ENCODE measurements around the gene CCL28. TPM values are rescaled to one million over a fixed set of nuclear protein-coding genes. Genes with fewer than 3 reads are reported as not detected.
"Not testable (repeated sequence)": the region's sequence is repeated elsewhere in the genome, so short reads cannot be mapped to it uniquely, and the experiment has no call there.

Gene CCL28
- 0.53 and 0.87 TPM in 2 replicates for total RNA-seq

GRCh38 chr5:43412156-43412555, at the start of gene CCL28:
TSS of gene CCL28 (minus strand) at chr5:43412391. CDS start at chr5:43412316, 75 bp downstream.
- DNase-seq (ENCODE audit: extremely low read depth, low read depth, low spot score): no peak

- no peak for DNase-seq (ENCODE audit: extremely low read depth, low read depth, low spot score)
Measured at GRCh38 chr5:43461066-43461465, 48.9 kb upstream of the CCL28 start.

GRCh38 chr5:43456556-43456955, 44.4 kb upstream of the CCL28 start:
- no peak for DNase-seq (ENCODE audit: extremely low read depth, low read depth, low spot score)

- DNase-seq (ENCODE audit: extremely low read depth, low read depth, low spot score): not testable (repeated sequence)
Measured at GRCh38 chr5:43441575-43441974, 29.4 kb upstream of the CCL28 start.

- DNase-seq (ENCODE audit: extremely low read depth, low read depth, low spot score): no peak
Measured at GRCh38 chr5:43437062-43437660, 25.0 kb upstream of the CCL28 start.

GRCh38 chr5:43433382-43433781, 21.2 kb upstream of the CCL28 start:
- DNase-seq (ENCODE audit: extremely low read depth, low read depth, low spot score): no peak

GRCh38 chr5:43432486-43433375, 20.5 kb upstream of the CCL28 start:
- no peak for DNase-seq (ENCODE audit: extremely low read depth, low read depth, low spot score)

GRCh38 chr5:43429706-43430105, 17.5 kb upstream of the CCL28 start:
- DNase-seq (ENCODE audit: extremely low read depth, low read depth, low spot score): no peak

- no peak for DNase-seq (ENCODE audit: extremely low read depth, low read depth, low spot score)
Measured at GRCh38 chr5:43429016-43429415, 16.8 kb upstream of the CCL28 start.

- DNase-seq (ENCODE audit: extremely low read depth, low read depth, low spot score): no peak
Measured at GRCh38 chr5:43427306-43427705, 15.1 kb upstream of the CCL28 start.

GRCh38 chr5:43425983-43426382, 13.8 kb upstream of the CCL28 start:
- DNase-seq (ENCODE audit: extremely low read depth, low read depth, low spot score): no peak

- not testable (repeated sequence) for DNase-seq (ENCODE audit: extremely low read depth, low read depth, low spot score)
Measured at GRCh38 chr5:43423086-43423485, 10.9 kb upstream of the CCL28 start.

- DNase-seq (ENCODE audit: extremely low read depth, low read depth, low spot score): no peak
Measured at GRCh38 chr5:43422143-43422542, 10.0 kb upstream of the CCL28 start.

- no peak for DNase-seq (ENCODE audit: extremely low read depth, low read depth, low spot score)
Measured at GRCh38 chr5:43421450-43422133, 9.4 kb upstream of the CCL28 start.

- no peak for DNase-seq (ENCODE audit: extremely low read depth, low read depth, low spot score)
Measured at GRCh38 chr5:43420241-43420640, 8.1 kb upstream of the CCL28 start.

GRCh38 chr5:43418561-43418960, 6.4 kb upstream of the CCL28 start:
- DNase-seq (ENCODE audit: extremely low read depth, low read depth, low spot score): no peak

- DNase-seq (ENCODE audit: extremely low read depth, low read depth, low spot score): no peak
Measured at GRCh38 chr5:43416803-43417394, 4.7 kb upstream of the CCL28 start.

- no peak for DNase-seq (ENCODE audit: extremely low read depth, low read depth, low spot score)
Measured at GRCh38 chr5:43415935-43416802, 4.0 kb upstream of the CCL28 start.

GRCh38 chr5:43413966-43414365, 1.8 kb upstream of the CCL28 start:
- no peak for DNase-seq (ENCODE audit: extremely low read depth, low read depth, low spot score)

GRCh38 chr5:43412644-43413043, 453 bp upstream of the CCL28 start:
- DNase-seq (ENCODE audit: extremely low read depth, low read depth, low spot score): no peak
